ENCODE results near the gene SLCO3A1. TPM values are rescaled to one million over a fixed set of nuclear protein-coding genes. Genes with fewer than 3 reads are reported as not detected.

SLCO3A1 gene
- total and polyA plus RNA-seq, 2 of the 8 experiments (the other 6 are each of a cell fraction or from before 2014, with no cell fraction given), result 15.1 to 20.4 TPM

- H3K9ac ChIP-seq (replicated peaks in 1 of 4; ENCODE audit: extremely low read depth in 1 of 4, low read depth in 3 of 4, low read length in 3 of 4), result no peak overlapping the region
- H3K56ac ChIP-seq (replicated peaks; ENCODE audit: insufficient read length, low read depth, low read length), result no peak overlapping the region
- no peak overlapping the region for H4K91ac ChIP-seq (replicated peaks; ENCODE audit: insufficient read length, low read length)
- no peak overlapping the region for H2BK15ac ChIP-seq (ENCODE audit: low read length)
- H3K18ac ChIP-seq (ENCODE audit: extremely low read depth, low read length), result no peak overlapping the region
- no peaks in the 10 kb centered on the region for H3K23me2 ChIP-seq (ENCODE audit: low read depth, low read length)
- CTCF ChIA-PET (ENCODE audit: partially characterized antibody), result interaction anchor here (0.9 to 2.0 kb wide), 7 partner anchors 8 to 183 kb away, joined by 3 to 7 read pairs (median 4); no protein-coding TSS in a partner anchor
- no peak overlapping the region for H2BK12ac ChIP-seq (ENCODE audit: low read depth, low read length)
- DNase-seq (ENCODE audit: low read depth in 1 of 2, low spot score in 2 of 2), result peak in 1 of 2 experiments; percentile 35
- H2AFZ ChIP-seq (ENCODE audit: low read length), result no peak overlapping the region
- no peak overlapping the region for H3K4me3 ChIP-seq (ENCODE audit: extremely low read depth in 1 of 4, insufficient read depth in 2 of 4, low read depth in 3 of 4, low read length in 4 of 4)
- H2BK120ac ChIP-seq (replicated peaks; ENCODE audit: low read depth, low read length), result no peak overlapping the region
- H3K79me2 ChIP-seq (ENCODE audit: control insufficient read depth in 1 of 2, insufficient read depth in 2 of 2, low read length in 2 of 2), result no peaks in the 10 kb centered on the region
- no peak for FAIRE-seq
- 93% methylated on average over 5 of the region's 5 CpGs; no CpG with 5 or more reads in 1 of the 2 experiments for WGBS, 2 experiments (ENCODE audit: extremely low coverage in 1 of 2, insufficient coverage in 1 of 2, insufficient read length in 1 of 2, insufficient replicate concordance in 2 of 2, low coverage in 1 of 2, low lambda C conversion rate in 2 of 2, missing lambda C conversion rate in 1 of 2)
- H3K27me3 ChIP-seq (replicated peaks in 1 of 4; ENCODE audit: control insufficient read depth in 3 of 4, extremely low read depth in 1 of 4, insufficient read depth in 3 of 4, low read length in 3 of 4), result no peaks in the 10 kb centered on the region
- H3K14ac ChIP-seq (ENCODE audit: insufficient read length), result no peak overlapping the region
- no peaks in the 10 kb centered on the region for H3K9me3 ChIP-seq (ENCODE audit: insufficient read depth in 2 of 2, low read depth in 1 of 2, low read length in 1 of 2)
- no peaks in the 10 kb centered on the region for H4K20me1 ChIP-seq (replicated peaks in 1 of 2; ENCODE audit: control insufficient read depth in 1 of 2, insufficient read depth in 2 of 2, low read length in 2 of 2)
- H2BK5ac ChIP-seq (ENCODE audit: low read depth, low read length), result no peak overlapping the region
- H3K4me1 ChIP-seq (replicated peaks in 1 of 4; ENCODE audit: control insufficient read depth in 3 of 4, insufficient read depth in 4 of 4, low read length in 3 of 4), result peaks cover 0 to 11% (median 2%) of the 10 kb centered on the region in 4 experiments; a peak in 4 of 7 replicates
- H4K5ac ChIP-seq (ENCODE audit: insufficient read length, low read depth, low read length), result no peak overlapping the region
- POLR2A ChIA-PET (ENCODE audit: partially characterized antibody), result no interaction called here
- H2BK20ac ChIP-seq (ENCODE audit: low read length), result no peak overlapping the region
- H3K27ac ChIP-seq (ENCODE audit: low read depth, low read length), result no peak overlapping the region; the same call in 1 of the 2 replicates
- no peak overlapping the region for H2AK5ac ChIP-seq (ENCODE audit: low read depth, low read length)
- H3K4ac ChIP-seq (replicated peaks; ENCODE audit: insufficient read length, low read depth, low read length), result no peak overlapping the region
- H3K23ac ChIP-seq (ENCODE audit: insufficient read length), result no peak overlapping the region
- no peaks in the 10 kb centered on the region; the same call in 1 of the 2 replicates for H3K79me1 ChIP-seq (ENCODE audit: low read depth, low read length)
- peak overlapping the region in 1 of 2 experiments; percentile 39; a peak in 1 of 4 replicates for H3K4me2 ChIP-seq (ENCODE audit: insufficient read depth in 1 of 2, low read depth in 2 of 2, low read length in 2 of 2)
- H3K36me3 ChIP-seq (ENCODE audit: control insufficient read depth in 2 of 4, insufficient read depth in 4 of 4, low read length in 3 of 4), result no peaks in the 10 kb centered on the region
- no peak overlapping the region for H4K8ac ChIP-seq (ENCODE audit: extremely low read depth, insufficient read depth, low read length)
- TF ChIP-seq HDAC6 (IDR thresholded peaks at IDR 0.05; ENCODE audit: low read depth, low read length) (no peak), KDM1A (IDR thresholded peaks at IDR 0.05; ENCODE audit: borderline replicate concordance, low read length) (no peak), FOSL1 (IDR thresholded peaks at IDR 0.05; ENCODE audit: insufficient read depth, low read depth, low read length) (no peak), GTF2F1 (IDR thresholded peaks at IDR 0.05; ENCODE audit: borderline replicate concordance, low read depth, low read length) (no peak), TEAD4 (IDR thresholded peaks at IDR 0.05; ENCODE audit: low read depth, low read length) (no peak), CEBPB (IDR thresholded peaks at IDR 0.05; ENCODE audit: low read depth, low read length) (no peak), TAF7 (optimal IDR thresholded peaks at IDR 0.05; ENCODE audit: borderline replicate concordance, low read depth, low read length) (no peak), BCL11A (IDR thresholded peaks at IDR 0.05; ENCODE audit: low read depth in 2 of 2, low read length in 2 of 2) (no peak), ZNF274 (IDR thresholded peaks at IDR 0.05; ENCODE audit: borderline replicate concordance, extremely low read depth, low read length) (no peak), CTBP2 (IDR thresholded peaks at IDR 0.05; ENCODE audit: borderline replicate concordance, insufficient read depth, insufficient read length, low read length) (no peak), RNF2 (IDR thresholded peaks at IDR 0.05; ENCODE audit: borderline replicate concordance, low read depth, low read length, missing control alignments, poor library complexity, severe bottlenecking) (no peak), EGR1 (IDR thresholded peaks at IDR 0.05; ENCODE audit: borderline replicate concordance, low read depth, low read length) (no peak), TBP (IDR thresholded peaks at IDR 0.05; ENCODE audit: low read depth, low read length) (no peak), JUN (IDR thresholded peaks at IDR 0.05; ENCODE audit: low read depth, low read length) (no peak)
Measured at GRCh38 chr15:91894606-91895005, 41.1 kb downstream of the SLCO3A1 start.
